ENCODE data around the gene LLGL1.

The LLGL1 gene

DNA sequence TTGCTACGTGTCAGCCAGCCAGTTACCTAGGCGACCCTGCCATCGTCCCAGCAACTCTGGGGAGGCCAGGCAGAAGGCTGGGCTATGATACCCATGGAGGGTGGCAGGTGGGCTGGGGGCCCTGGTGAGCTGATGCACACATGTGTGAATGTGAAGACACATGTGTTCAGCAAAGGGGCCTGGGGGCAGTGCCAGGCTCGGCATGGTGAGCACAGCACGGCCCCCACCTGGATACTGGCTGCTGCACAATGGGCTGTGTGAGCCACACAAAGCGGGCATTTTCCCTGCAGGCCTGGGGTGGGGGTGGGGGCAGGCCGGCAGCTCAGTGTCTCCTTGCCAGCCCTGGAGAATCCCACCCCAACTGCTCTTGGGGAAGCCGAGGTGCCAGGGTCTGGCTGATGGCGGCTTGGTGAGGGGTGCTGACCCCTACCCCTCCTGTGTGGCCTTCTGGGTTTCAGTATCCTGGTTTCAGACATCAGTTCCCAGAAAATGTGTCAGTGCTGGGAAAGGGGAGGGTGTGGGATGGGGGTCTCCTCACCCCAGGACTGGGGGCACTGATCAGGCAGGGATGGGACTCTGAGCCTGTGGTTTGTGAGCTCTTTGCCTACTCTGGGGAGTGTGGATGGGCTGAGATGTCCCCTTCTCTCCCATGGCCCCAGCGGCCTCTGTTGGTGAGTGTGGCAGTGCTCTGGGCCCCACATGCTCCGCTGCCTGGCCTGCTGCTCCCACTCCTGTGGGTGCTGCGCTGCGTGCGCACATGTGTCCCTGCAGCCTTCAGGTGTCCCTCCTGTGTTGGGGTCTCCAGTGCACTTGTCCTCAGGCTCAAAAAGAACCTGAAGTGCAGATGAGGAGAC, 5.1 kb downstream of the LLGL1 start:
- no peak for DNase-seq

GRCh38 chr17:18231164-18231563, 5.7 kb downstream of the LLGL1 start:
- no peak for DNase-seq

GRCh38 chr17:18233803-18234518, 8.5 kb downstream of the LLGL1 start:
- no peak for DNase-seq

DNA sequence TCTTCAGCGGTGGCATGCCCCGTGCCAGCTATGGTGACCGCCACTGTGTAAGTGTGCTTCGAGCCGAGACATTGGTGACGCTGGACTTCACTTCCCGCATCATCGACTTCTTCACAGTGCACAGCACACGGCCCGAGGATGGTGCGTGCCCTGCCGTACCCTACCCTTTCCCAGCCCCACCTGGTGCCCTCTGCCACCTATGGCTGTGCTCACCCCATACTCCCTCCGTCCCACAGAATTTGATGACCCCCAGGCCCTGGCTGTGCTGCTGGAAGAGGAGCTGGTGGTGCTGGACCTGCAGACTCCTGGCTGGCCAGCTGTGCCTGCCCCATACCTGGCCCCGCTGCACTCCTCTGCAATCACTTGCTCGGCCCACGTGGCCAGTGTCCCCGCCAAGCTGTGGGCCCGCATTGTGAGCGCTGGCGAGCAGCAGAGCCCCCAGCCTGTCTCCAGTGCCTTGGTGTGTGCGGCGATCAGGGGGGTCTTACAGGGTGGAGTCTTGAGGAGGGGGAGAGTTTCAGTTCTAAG, 9.5 kb downstream of the LLGL1 start:
- no peak for DNase-seq

- DNase-seq: no peak
Observed at GRCh38 chr17:18235743-18236256, 10.4 kb downstream of the LLGL1 start.

DNA sequence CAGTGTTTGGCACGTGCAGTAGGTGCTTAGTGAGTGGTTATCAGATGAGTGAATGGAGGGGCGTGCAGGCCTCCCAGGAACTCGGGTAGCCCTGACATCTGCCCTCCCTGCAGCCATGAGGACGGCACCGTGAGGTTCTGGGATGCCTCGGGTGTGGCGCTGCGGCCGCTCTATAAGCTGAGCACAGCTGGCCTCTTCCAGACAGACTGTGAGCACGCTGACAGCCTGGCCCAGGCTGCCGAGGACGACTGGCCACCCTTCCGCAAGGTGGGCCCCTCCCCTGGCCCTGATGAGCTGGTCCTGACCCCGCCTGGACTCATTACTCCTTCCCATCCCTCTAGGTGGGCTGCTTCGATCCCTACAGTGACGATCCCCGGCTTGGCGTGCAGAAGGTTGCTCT, 11.1 kb downstream of the LLGL1 start:
- no peak for DNase-seq

GRCh38 chr17:18237461-18237860, 12.0 kb downstream of the LLGL1 start:
- DNase-seq: no peak

GRCh38 chr17:18238299-18238698, 12.9 kb downstream of the LLGL1 start:
- DNase-seq: no peak

DNA sequence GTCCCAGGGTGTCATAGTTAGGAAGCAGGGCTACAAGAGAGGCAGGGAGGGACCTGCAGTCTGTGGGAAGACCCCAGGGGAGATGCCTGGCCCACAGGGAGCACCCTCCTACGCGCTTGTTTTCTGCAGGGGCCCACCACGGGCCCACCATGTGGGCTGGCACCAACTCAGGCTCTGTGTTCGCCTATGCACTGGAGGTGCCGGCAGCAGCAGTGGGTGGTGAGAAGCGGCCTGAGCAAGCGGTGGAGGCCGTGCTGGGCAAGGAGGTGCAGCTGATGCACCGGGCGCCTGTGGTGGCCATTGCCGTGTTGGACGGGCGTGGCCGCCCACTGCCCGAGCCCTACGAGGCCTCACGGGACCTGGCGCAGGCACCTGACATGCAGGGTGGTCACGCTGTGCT, 15.0 kb downstream of the LLGL1 start:
- no peak for DNase-seq

DNA sequence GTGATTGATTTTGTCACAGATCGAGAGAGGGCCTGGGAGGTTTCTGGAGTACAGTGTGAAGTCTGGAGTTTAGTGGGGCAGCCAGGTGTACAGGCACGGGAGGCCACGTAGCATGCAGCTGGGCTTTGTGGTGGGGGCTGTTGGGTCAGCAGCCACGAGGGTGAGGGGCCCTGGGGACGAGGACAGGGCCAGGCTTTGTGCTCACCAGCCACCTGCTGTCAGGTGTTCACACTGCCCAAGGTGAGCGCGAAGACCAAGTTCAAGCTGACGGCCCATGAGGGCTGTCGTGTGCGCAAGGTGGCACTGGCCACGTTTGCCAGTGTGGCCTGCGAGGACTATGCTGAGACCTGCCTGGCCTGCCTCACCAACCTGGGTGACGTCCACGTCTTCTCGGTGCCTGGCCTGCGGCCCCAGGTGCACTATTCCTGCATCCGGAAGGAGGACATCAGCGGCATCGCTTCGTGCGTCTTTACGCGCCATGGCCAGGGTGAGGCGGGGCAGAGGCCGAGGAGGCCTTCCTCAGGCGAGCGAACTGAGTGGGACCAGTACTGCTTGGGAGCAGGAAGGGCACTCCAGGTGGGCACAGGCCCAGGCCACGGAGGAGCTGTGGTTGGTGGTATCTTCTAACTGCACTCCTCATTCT, 15.9 kb downstream of the LLGL1 start:
- DNase-seq: no peak

DNA sequence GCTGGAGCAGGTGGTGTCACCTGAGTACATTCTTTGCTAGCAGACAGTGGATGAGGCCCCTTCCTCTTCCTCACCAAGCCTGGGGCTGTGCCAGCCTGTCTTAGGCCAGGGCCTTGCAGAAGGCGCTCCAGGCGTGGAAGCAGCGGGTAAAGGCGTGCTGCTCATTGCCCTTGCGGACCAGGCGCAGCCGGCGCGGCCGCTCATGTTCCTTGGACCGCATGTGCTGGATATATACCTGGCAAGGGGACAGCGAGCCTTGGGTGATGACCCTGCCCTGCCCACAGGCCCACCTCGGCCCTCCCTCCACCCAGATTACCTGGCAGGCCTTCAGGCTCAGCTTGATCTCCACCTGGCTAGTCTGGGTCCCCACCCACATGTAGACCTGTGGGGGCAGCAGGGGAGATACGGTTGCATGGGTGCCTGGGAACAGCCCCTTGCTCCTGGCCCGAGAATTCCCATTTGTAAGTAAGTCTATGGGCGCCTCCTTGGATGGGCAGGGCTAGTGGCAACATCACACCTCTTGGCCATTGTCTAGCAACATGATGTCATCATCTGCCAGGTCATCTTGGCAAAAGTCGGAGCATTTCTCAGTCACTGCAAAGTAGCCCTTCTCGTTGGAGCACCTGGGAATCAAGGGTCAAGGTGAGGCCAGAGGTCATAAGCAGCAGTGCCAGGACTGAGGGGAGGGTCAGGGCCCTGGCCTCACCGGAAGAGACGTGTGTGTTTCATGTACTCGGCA, 19.8 kb downstream of the LLGL1 start:
- no peak for DNase-seq

DNA sequence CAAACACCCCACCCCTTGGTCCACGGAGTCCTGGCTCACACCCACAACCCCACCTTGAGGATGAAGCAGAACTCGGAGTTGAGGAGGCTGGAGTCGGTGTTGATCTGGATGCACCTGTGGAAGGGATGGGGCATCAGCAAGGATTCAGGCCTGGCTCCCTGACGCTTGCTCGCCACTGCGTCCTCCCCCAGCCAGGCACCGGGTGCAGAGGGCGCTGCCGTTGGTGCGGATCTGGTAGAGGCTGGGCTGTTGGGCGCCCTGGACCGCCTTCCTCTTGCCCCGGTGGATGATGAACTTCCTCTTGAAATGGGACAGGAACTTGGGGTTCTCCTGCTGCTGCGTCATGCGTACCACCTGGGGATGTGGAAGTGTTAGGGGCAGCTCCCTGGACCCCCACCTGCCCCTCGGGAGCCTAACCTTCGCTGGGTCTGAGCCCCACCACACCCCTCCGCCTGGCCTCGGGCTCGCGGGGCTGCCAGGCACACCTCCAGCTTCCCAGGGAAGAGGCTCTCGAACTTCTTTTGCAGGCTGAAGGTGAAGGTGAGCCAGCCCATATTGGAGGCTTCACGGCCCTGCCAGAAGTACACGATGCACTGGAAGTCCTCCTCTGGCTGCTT, 20.8 kb downstream of the LLGL1 start:
- DNase-seq: no peak

DNA sequence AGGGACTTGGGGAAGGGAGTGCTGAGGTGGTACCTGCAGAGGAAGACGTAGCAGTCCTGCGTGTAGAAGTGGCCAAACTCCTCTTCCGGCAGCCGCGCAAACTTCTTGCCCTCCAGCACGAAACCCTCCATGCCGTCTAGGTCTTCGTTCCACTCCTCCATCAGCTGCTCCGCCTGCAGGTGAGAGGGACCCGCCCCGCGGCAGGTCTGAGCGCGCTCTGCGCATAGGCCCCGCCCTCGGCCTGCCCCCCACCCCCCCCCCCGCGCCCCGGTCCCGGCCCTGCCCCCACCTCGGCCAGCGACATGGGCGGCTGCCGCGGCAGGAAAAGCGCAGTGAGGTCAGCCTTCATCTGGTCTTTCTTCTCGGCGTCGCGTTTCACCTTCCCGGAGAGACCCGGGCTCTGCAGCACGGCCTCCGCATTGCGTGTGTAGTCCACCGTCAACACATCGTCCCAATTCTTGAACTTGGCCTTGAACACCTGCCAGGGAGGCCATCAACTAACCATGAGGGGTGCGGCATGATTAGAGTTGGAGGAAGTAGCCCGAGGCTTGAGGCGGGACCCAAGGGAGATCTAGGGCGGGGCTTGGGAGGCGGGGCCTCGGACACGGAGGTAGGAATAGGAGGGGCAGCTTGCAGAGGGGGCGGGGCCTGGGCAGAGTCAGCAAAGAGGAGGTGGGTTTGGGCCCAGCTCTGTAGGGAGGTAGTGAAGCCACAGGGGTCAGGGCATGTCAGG, 21.6 kb downstream of the LLGL1 start:
- peak; percentile 29 for DNase-seq

GRCh38 chr17:18247613-18248001, 22.2 kb downstream of the LLGL1 start:
- DNase-seq: no peak

DNA sequence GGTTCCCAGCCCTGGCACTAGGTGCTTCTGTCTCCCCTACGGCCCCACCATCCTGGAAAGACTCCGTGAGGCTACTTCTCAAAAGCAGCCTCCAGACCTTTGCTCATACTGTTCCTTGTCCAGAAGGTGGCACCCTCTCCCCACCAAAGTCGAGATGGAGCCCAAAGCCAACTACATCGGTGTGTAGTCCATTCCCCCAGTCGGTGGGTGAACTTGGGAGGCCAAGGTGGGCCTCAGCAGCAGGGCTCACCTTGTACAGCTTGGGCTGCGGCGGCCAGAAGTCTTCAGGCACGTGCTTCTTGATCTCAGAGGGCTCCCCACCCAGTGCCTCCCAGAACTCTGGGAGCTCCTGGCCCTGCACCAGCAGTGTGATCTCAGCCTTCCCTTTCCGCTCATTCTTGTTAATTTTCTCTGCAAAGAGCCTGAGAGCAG, 22.9 kb downstream of the LLGL1 start:
- DNase-seq: peak; percentile 71

DNA sequence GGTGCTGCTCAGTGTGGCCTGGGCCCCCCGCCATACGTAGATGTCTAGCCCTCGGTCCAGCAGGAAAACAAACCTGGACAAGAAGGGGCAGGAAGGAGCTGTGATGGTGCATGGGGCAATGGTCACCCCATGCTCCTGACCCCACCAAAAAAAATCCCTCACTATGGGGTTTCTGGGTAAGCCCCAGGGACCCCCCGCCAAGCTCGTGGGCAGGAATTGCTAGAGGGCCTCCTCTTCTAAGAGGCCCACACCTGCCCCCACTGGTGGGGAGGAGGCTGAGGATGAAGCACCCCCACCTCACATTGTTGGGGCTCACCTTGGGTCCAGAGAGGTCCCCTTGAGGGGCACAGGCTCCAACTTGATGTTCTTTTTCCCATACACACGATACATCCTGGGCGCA, 23.4 kb downstream of the LLGL1 start:
- DNase-seq: no peak

DNA sequence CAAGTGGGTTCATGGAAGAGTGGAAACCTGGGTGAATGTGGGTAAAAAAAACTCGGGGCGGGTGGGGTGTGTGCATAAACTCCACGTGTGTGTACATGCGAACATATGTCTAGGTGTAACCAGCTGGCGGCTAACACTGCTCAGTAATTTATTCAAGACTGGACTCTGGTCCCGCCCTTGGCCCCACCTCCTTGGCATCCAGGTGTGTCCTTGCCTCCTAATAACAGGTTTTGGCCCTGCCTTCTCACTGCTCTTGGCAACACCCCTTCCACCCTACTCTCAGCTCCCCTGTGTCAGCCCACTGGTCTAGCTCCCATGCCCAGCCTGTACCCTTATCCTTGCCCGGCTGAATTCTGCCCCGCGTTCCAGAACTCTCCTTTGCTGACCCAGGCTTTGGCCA, 24.8 kb downstream of the LLGL1 start:
- no peak for DNase-seq

- DNase-seq: no peak
Observed at GRCh38 chr17:18250708-18251107, 25.3 kb downstream of the LLGL1 start.

DNA sequence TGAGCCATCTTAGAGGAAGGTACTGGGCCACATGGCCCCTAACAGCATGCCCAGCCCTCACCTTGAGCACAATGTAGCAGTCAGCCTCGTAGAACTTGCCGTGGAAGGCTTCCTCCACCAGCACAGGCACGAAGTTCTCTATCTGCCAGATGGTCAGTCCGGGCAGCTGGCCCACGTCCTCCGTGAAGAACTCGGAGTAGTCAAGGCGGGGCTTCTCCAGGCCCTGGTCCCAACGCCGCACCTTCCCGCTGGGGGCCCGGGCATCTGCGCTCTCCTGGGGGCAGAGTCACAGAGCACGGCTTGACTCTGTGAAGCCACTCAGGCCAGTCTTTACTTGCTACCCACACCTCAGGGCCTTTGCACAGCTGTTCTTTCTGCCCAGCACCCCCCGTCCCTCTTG, 25.8 kb downstream of the LLGL1 start:
- no peak for DNase-seq

GRCh38 chr17:18252160-18252559, 26.7 kb downstream of the LLGL1 start:
- no peak for DNase-seq

DNA sequence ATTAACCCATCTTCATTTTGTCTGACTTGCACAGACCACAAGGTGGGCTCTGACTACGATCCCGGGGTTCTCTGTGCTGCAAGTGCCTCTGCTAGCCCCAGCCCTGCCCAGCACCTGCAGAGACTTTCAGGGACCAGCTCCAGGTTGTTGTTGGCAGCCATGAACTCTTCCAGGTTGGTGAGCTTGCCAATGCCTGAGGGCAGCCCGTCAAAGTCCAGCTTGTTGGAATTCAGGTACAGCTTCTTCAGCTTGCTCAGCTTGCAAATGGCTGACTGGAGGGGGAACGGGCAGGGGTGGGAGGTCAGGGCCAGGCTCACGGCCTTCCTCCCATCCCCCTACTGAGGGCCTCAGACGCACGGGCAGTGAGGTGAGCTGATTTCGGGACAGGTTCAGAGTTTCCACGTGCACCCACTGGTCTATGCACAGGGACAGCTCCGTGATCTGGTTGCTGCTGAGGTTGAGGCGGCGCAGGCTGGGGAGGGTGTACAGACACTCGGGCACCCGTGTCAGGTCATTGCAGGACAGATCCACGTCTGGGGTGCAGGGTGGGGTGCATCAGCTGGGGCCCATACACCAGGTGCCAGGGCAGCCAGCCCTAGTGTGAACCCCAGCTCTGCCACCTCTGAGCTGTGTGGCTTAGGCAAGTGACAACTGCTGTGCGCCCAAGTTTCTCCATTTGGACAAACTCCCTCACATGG, 27.9 kb downstream of the LLGL1 start:
- no peak for DNase-seq

Measured in CD4-positive, alpha-beta T cell treated with Interleukin-17A for 4 hours (primary cell).